HG03159 (cell line): ENCODE data around the gene ZFP92.
"Not testable (repeated sequence)": the region's sequence is repeated elsewhere in the genome, so short reads cannot be mapped to it uniquely, and the experiment has no call there.

Experiments
- ATAC-seq: cut with Tn5 transposase; IDR thresholded peaks from one replicate; pipeline ENCODE4 v1.9.1; 2021; ENCODE audit warnings: mild to moderate bottlenecking, moderate library complexity; ENCODE audit not compliant: unreplicated experiment

ZFP92 gene

DNA sequence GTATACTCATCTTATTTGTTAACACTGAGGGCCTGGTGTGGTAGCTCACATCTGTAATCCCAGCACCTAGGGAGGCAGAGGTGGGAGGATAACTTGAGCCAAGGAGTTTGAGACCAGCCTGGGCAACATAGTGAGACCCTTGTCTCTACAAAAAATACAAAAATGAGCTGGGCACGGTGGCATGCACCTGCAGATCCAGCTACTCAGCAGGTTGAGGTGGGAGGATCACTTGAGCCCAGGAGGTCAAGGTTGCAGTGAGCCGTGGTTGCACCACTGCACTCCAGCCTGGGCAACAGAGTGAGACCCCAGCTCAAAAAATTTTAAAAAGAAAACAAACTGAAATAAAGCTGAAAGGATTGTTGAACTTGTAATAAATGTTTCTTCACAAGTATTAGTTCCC, 26.3 kb upstream of the ZFP92 start:
- ATAC-seq: not testable (repeated sequence)

DNA sequence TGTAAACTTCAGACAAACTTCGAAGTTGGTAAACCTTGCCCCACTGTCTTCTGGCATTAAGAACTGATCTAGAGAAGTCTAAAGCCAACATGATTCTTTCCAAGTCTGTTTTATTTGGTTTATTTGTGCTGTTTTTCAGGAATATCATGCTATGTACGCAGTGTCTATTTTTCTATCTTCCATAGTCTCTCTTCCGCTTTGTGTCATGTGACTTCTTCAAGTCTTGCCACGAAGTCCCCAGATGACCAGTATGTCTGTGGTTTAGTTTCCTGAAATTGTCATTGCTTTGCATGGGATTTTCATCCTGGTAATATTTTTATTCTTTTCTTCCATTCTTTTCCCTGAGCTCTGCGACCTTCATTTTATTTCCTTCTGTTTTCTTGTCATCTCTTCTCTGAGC, 25.2 kb upstream of the ZFP92 start:
- no peak for ATAC-seq

DNA sequence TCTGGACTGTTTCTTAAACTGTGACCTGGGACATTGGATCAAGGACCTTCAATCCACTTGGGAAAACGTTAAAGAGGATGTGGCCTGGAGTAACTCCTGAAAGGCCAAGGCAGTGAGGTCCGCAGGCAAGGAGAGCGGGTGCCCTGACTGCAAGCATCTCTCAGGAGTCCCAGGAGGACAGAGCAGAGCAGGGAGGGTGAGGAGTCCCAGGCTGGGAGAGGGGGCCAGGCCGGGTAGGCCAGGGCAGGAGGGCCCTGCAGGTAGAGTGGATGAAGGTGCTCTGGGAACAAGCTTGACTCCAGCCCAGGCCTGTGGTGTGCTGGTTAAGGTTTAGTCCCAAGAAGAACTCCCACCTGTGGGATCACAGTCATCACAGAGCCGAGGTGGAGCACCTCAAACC, 23.9 kb upstream of the ZFP92 start:
- ATAC-seq: no peak

DNA sequence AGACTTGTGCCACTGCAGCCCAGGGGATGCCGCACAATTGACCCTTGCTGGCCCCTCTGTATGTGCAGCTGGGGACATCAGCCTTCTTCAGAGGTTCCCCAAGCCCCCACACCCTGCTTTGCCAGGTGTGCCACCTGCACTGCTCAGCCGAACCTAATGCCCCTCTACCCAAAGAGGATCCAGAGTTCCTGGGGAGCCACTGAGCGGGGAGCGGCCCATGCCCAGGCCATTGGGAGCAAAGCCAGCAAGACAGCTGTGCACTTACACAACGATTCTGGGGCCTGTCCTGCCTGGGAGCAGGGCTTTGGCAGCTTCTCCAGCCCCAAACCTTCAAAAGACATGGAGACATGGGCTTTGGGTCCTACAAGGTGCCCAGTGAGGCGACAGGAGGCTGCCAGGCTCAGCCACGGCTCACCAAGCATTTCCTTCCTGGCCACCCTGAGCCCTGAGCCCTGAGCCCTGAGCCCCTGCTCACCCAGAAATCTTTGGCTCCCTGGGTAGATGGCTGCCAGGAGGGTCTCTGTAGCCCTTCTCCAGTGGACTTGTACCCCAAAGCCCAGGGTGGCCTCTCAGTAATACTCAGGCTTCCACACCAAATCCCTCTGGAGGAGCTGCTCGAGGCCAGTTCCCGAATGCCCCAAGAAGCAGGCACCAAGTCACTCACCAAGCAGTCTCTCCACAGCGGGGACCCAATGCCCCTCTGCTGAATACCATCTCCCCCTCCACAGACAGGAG, 23.1 kb upstream of the ZFP92 start:
- ATAC-seq: no peak

DNA sequence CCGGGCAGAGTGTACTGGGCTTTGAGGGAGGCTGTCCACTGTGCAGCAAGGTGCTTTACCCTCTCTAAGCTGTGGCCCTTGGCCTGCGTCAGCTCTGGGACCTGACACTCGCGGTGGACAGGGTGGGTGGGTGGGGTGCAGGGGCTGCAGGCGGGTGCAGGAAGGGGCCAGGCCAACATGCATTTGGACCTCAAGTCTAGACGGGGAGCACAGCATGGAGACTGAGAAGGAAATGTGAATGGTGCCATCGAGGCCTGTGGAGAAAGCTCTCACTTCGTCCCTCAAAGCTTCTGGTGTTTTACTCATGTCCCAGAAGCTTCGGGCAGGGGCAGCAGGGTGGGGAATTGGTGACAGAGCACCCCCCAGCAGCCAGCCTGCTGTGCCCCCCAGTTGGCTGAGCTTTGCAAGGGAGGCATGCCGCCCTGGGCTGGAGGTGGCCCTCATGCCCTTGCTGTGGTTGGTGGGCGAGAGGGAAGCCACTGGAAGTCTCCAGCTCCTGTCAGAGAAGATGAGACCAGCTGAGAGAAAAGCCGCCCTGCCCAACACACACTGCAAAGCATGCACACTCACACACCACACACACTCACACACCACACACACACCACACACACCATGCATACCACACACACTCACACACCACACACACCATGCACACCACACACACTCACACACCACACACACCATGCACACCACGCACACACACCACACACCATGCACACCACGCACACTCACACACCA, 22.4 kb upstream of the ZFP92 start:
- ATAC-seq: no peak

DNA sequence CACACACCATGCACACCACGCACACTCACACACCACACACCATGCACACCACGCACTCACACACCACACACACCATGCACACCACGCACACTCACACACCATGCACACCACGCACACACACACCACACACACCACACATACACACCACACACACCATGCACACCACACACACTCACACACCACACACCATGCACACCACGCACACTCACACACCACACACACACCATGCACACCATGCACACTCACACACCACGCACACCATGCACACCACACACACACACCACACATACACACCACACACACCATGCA, 21.9 kb upstream of the ZFP92 start:
- not testable (repeated sequence) for ATAC-seq

DNA sequence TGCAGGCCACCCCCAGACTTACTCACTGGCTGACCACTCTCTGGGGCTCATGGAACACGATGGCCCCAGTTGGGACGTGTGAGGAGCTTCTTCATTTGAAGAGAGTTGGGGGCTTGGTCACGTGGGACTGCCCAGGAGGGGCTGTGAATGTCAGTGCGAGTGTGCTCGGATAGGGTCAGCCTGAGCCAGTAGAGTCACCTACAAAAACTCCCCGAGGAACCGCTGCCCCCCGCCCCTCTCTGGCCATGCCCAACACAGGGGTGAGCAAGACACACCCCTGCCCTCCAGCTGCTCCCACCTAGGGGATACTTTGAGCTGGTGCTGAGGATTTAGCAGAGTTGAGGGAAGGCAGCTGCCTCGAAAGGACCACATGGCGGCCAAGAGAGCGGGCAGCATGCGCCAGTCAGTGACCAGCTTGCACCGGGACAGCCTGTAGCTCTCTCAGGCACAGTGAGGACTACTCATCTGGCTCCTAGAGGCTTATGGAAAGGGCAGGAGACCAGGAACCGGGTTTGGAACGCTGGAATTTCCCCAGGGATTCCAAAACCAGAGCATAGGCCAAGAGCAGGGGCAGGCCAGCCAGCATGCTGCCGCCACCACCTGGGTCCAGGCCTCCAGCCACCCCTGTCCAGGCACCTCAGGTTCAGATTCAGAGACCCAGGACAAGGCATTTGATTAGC, 18.5 kb upstream of the ZFP92 start:
- no peak for ATAC-seq

DNA sequence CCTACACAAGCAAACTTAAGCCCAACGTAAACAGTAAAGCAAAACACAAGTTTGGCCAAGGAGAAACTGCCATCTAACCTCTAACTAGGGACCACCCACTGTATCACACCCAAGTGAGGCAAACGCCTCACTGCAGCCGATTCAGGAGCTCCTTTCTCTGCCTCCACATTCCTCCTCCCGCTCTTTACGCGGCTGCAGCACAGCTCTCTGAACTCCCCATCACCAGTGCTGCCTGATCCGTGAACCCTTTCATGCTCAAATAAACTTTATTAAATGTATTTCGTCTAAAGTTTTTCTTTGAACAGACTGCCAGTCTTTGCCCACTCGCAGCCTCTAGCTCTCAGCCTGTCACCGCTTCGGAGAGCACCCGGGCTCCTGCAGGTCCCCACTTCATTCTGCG, 16.7 kb upstream of the ZFP92 start:
- no peak for ATAC-seq

DNA sequence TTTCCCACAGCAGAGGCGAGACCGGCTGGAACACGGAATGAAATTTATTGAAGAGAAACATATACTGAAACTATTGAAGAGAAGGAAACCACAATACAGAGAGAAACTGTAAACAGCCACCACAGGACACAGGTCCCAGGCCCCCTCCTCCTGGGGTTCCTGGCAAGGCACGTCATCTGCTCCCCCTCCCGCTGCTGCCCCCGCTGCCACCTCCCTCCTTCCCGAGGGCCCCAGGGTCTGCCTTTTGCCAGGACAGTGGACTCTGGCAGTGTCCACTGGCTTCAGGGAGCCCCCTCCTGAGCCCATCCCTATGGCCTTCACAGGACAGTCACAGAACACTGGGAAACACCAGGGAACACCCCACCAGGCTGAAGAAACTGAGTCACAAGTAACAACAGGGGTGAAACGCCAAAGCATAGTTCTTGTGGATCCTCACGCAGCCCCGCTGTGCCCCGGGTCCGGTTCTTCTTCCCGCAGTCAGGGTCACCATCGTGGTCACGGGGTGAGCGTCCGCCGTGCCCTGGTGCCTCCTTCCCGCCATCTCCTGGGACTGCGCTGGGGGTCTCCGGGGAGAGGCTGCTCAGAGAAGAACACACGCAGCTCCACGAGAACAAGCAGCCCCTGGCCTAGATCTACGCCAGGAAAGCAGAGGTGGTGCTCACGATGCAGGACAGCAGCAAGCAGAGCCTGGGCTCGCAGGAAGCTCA, 15.5 kb upstream of the ZFP92 start:
- no peak for ATAC-seq

DNA sequence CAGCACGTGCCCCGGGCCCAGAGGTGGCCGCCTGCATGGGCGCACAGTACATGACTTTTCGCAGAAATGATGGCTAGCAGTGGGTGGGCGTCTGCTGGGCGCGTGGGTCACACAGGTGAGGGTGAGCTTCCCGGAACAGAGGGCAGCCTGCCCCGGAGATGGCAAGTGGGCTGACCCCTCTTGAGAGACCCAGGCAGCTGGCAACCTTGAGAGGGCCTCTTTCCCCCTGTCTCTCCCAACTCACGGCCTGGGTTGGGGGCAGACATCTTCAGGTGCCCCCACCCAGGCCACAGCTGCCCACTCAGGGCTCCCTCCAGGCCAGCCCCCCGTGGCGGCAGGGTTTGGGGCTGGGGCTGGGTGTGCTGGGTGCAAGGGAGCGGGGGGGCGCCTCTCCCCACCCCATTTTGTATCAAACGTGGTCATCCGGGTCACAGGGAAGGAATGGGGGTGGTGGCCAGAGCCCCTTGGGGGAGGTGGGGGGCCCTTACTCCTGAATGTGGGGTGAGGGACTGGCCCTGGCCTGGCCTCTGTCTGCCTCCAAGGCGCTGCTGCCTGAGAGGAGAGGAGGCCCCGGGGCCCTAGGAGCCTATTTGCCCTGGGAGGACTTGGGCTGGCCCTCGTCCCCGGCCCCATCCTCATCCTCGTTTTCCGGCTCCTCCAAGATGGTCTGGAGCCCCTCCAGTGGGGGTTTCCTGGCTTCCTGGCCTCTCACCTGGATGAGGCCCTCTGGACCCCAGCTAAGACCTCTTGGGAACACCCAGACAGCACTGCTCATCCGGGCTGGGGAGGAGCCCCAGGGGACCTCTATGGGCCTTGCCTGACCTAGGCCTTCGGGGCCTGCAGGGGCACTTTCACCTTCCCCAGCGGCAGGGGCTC, 14.7 kb upstream of the ZFP92 start:
- no peak for ATAC-seq

DNA sequence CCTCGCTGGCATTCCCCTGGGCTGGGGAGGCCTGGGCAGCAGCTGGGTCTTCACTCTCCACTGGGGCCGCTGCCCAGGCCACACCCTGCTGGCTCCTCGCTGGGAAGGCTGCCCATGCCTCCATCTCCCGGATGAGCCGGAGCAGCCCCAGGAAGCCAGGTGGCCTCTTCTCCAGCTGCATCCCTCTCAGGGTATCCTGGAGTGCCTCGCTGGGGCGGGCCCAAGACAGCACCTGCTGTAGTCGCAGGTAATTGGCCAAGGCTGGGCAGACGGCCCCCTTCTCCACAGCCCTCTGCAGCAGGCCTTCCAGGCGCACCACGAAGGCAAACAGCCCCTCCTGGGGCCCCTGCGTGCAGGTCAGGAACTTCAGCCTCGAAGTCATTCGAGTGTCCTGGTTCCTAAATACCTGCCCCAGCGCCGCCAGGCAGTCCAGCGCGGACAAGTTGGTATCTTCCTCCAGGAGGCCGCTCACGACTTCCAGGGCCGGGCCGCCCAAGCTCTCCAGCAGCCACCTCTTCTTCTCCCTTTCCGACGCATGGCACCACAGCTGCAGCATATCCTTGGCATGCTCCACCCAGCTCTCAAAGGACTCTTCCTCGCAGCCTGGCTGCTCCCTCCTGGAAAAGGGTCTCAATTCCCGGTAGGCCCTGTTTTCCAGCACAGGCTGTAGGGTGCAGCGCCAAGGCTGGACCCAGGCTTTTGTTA, 13.9 kb upstream of the ZFP92 start:
- ATAC-seq: no peak

DNA sequence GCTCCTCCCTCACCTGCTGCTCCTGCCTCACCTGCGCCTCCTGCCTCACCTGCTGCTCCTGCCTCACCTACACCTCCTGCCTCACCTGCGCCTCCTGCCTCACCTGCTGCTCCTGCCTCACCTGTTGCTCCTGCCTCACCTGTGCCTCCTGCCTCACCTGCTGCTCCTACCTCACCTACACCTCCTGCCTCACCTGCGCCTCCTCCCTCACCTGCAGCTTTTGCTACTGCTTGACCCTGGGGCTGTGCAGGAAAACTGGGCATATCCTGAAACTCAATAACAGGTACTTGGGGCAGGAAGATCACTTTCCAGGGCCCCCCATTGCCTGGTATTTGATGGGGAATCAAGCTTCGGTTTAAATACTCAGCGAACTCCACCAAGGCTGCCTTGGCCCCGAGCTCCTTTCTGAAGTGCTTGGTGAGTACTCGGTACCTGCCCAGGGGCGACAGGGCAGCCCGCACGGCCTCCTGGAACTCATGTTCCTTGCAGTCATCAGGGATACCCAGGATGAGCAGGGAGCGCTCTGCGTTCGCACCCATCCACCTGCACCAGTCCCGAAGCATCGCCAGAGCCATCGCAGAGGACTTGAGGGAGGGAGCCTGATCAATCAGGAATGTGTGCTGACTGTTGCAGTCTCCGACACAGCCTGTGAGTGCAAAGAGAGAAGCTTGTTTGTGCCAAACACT, 12.9 kb upstream of the ZFP92 start:
- ATAC-seq: no peak

DNA sequence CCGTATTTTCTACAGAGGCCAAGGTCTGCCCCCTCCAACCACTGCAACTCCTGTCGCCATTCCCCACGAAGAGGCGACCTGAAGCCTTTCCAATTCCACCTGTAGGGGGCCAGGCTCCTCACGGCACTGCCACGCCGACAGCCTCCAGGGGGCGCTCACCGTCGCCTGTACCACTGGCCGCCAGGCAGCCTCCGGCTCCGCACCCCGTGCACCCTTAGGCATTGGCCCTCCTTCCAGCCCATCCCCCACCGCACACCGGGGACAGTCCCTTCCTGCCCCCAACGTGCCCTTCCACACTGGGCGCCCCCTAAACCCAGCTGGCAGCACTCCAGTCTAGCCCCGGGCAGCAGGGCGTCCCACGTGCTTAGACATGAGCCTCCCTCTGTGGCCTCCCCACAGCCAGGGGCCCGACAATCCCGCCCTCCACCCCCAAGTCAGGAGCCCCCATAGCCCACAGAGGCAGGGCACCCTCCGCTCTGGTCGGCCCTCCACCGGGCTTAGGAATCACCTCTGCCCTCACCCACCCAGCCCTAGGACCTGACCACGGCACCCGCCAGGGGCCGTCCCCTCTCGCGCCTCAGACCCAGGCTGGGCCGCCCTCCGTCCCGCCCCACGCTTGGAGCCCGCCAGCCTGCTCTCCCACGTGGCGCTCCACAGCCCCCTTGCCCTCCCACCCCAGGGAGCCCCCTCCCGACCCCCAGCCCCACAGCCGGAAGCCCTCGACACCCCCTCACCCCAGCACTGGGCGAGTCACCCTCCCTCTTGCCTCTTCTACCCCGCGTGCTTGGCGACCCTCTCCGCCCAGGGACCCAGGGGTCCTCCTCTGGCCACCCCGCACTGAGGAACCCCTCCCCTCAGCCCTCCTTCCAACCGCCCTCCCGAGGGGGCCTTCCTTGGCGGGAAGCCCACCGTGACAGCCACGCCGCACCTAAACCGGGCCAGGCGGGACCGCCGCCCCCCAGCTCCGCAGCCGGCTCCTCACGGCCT, 10.8 kb upstream of the ZFP92 start:
- no peak for ATAC-seq

DNA sequence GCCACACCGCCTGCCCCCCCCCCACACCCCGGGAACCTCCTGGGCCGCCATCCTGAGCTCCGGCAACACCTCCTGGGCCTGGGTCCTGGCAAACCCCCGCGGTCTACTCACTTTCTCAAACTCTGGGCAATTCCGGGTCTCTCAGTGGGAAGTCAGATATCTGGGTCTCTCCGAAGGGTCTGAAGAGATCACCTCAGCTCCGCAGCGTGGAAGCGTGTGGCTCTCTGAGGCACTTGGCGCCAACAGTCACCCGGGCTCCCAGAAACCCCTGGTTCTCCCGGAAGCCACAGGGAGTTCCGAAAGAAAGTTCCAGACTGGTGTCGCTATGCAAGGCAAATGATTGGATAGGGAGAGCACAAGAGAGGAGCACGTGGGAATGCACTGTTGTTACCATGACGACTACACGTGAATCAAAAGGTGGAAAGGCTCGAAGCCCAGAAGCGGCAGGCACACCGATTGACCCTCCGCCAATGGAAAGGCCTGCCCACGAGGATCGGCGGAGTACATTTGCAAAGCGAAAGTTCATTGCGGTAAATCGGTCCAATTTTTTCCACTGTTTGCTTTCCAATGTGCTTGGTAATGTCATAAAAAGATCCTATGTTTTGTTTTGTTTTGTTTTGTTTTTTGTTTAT, 10.0 kb upstream of the ZFP92 start, which contains the start of gene PNMA6E:
TSS of gene PNMA6E (minus strand) at position 218 of the 632 bp plus-strand sequence. CDS start 2,501 bp downstream, outside the sequence.
- ATAC-seq: no peak

DNA sequence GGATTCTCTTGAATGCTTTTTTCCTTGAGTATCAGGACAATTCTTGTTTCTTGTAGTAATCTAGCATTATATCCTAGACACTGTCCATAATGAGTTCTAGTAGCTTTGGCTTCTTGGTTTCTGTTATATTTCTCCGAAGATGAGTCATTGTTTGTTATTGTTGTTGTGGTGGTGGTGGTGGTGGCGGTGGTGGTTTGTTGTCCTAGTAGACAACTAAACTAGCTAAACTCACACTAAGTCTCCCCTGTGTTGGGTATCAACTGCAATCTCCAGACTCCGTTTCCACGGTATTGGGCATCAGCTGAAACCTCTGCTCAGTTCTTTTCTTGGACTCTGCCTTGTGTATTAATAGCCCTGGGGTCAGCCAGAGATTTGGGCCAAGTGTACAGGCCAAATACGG, 6.9 kb upstream of the ZFP92 start:
- ATAC-seq: not testable (repeated sequence)

DNA sequence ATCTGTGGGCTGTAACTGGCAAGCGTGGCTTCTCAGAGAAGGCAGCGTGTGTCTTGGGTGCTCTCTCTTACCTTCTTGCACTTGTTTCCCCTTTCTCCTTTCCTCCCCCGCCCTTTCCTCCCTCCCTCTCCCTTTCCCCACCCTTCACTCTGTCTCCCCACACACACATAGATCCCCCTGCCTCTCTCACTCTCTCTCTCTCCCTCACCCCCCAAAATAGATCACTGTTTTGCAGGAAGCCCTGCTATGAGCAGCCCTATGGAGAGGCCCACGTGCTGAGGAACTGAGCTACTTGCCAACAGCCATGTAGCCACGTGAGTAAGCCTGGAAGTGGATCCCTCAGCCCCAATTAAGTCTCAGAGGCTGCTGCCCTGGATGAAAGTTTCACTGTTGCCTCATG, 5.8 kb upstream of the ZFP92 start:
- ATAC-seq: no peak

DNA sequence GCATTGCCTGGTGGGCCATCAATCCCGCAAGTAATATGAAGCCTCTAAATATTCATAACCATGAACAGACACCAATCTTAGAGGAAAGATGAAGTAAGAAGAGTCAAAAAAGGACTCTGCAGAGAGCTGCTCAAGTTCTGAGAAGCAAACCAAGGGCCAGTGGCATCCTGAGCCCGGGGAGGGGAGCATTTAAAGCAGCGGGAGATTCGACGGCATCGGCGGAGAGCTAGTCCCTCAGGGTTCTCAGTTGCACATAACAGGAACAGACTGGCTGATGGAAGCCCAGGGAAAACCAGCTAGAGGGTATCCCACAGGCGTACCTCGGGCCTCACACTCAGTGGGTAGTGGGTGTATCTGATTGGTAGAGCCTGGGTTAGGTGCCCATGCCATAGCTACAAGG, 5.3 kb upstream of the ZFP92 start:
- no peak for ATAC-seq

DNA sequence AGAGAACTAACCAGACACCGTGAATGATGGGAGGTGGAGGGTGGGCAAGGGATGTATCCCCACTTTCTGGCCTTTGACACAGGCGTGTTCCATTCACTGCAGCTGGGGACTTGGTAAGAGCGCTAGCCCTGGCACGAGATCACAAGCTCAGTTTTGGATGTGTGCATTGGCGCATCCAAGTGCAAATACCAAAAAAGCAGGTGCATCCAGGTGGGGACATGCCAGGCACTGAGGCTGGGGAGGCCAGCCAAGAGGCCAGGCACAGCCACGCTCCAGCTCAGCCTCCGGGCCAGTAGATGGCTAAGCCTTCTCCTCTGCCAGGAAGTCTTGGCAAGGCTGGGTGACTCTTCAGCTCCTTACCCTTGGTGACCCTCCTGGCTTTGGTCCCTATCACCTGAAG, 4.4 kb upstream of the ZFP92 start:
- ATAC-seq: no peak
